ENCODE measurements around the gene COL27A1.

Gene COL27A1

DNA sequence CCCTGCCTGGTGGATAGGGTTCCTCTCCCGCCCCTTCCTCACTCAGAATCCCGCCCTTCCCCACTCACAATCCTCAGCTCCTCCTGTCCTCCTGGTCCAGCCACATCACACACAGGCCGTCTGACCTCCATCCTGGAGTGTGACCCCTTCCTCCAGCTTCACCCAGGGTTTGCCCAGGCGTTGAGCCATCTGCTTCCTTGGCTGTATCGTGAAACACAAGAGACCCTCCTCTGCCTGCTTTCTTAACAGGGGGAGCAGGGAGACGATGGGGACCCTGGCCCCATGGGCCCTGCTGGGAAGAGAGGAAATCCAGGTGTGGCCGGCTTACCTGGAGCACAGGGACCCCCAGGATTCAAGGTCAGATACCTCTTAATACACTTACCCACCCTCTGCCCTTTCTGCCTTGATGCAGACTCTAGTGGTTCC lies 135.2 kb downstream of the COL27A1 start:
- Histone ChIP-seq H3K27ac (ENCODE audit: low read depth, low read length) (no peak overlapping the region), H3K9ac (ENCODE audit: low read length) (no peak overlapping the region), H3K4me3 (ENCODE audit: low read depth, low read length) (no peak overlapping the region), H3K4ac (ENCODE audit: low read depth, low read length) (no peak overlapping the region), H3K14ac (ENCODE audit: low read length) (no peak overlapping the region), H3K18ac (ENCODE audit: low read length) (no peak overlapping the region), H3K23ac (ENCODE audit: low read length) (no peak overlapping the region), H4K91ac (ENCODE audit: low read depth, low read length) (peak overlapping the region; percentile 30), H2AFZ (ENCODE audit: insufficient read depth, low read length, poor library complexity) (no peak overlapping the region), H3K36me3 (ENCODE audit: control insufficient read depth in 1 of 2, insufficient read depth in 2 of 2, low read length in 2 of 2) (peaks cover 17 to 26% of the 10 kb centered on the region in 2 experiments), H2BK5ac (ENCODE audit: low read depth, low read length, poor library complexity) (no peak overlapping the region), H3K4me1 (ENCODE audit: control insufficient read depth in 1 of 2, insufficient read depth in 2 of 2, low read length in 2 of 2) (peaks cover 16% of the 10 kb centered on the region in 2 experiments), H3K9me3 (ENCODE audit: insufficient read depth, low read depth, low read length) (peaks cover 2% of the 10 kb centered on the region), H3K27me3 (ENCODE audit: insufficient read depth, low read length) (no peaks in the 10 kb centered on the region), H3K79me1 (ENCODE audit: low read length) (peaks cover 17% of the 10 kb centered on the region), H3K4me2 (ENCODE audit: low read length) (no peak overlapping the region), H2BK12ac (ENCODE audit: low read length) (peak overlapping the region; percentile 29), H4K12ac (ENCODE audit: low read depth, low read length) (no peak overlapping the region), H2BK120ac (ENCODE audit: insufficient read depth, low read length, poor library complexity) (no peak overlapping the region), H3K79me2 (ENCODE audit: control insufficient read depth, insufficient read depth, low read length, poor library complexity) (no peaks in the 10 kb centered on the region), H4K8ac (ENCODE audit: low read depth, low read length) (no peak overlapping the region), H2AK5ac (ENCODE audit: low read length) (no peak overlapping the region)
- no CpG with 5 or more reads among the region's 7 CpGs for WGBS (ENCODE audit: extremely low coverage, insufficient coverage, insufficient read length)
- no peak for DNase-seq

DNA sequence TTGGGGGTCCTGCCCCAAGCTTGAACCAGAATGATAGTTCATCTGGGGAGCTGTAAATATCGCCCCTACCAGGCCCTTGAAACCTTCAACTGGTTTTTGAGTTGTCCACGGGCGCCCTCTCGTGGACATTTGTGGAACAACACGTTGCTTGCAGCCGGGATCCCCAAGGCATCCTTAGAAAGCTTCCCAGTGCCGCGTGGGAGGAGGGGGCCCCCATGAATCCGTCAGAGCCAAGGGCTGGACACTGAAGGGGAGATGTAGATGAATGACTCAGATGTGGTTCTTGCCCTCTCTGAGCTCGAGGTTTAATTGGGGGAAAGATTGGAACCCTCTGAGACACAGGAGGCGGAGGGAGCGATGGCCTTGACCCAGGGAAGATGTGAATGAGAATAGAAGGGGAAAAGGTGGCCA lies 135.7 kb downstream of the COL27A1 start:
- H2BK5ac ChIP-seq (ENCODE audit: low read depth, low read length, poor library complexity), result no peak overlapping the region
- H3K4ac ChIP-seq (ENCODE audit: low read depth, low read length), result no peak overlapping the region
- no peak overlapping the region for H3K18ac ChIP-seq (ENCODE audit: low read length)
- no peak overlapping the region for H4K8ac ChIP-seq (ENCODE audit: low read depth, low read length)
- no peak overlapping the region for H3K27ac ChIP-seq (ENCODE audit: low read depth, low read length)
- H3K4me2 ChIP-seq (ENCODE audit: low read length), result no peak overlapping the region
- no peak overlapping the region for H3K14ac ChIP-seq (ENCODE audit: low read length)
- H3K23ac ChIP-seq (ENCODE audit: low read length), result no peak overlapping the region
- H3K36me3 ChIP-seq (ENCODE audit: control insufficient read depth in 1 of 2, insufficient read depth in 2 of 2, low read length in 2 of 2), result peaks cover 20 to 28% of the 10 kb centered on the region in 2 experiments
- DNase-seq, result peak; percentile 50 to 83
- H2BK120ac ChIP-seq (ENCODE audit: insufficient read depth, low read length, poor library complexity), result no peak overlapping the region
- no peaks in the 10 kb centered on the region for H3K27me3 ChIP-seq (ENCODE audit: insufficient read depth, low read length)
- H3K4me3 ChIP-seq (ENCODE audit: low read depth, low read length), result no peak overlapping the region
- H3K79me2 ChIP-seq (ENCODE audit: control insufficient read depth, insufficient read depth, low read length, poor library complexity), result no peaks in the 10 kb centered on the region
- H3K79me1 ChIP-seq (ENCODE audit: low read length), result peaks cover 17% of the 10 kb centered on the region
- H2BK12ac ChIP-seq (ENCODE audit: low read length), result no peak overlapping the region
- no peak overlapping the region for H3K9ac ChIP-seq (ENCODE audit: low read length)
- peaks cover 15 to 16% of the 10 kb centered on the region in 2 experiments for H3K4me1 ChIP-seq (ENCODE audit: control insufficient read depth in 1 of 2, insufficient read depth in 2 of 2, low read length in 2 of 2)
- no peak overlapping the region for H2AK5ac ChIP-seq (ENCODE audit: low read length)
- H2AFZ ChIP-seq (ENCODE audit: insufficient read depth, low read length, poor library complexity), result no peak overlapping the region
- H4K91ac ChIP-seq (ENCODE audit: low read depth, low read length), result no peak overlapping the region
- no CpG with 5 or more reads among the region's 12 CpGs for WGBS (ENCODE audit: extremely low coverage, insufficient coverage, insufficient read length)
- H4K12ac ChIP-seq (ENCODE audit: low read depth, low read length), result no peak overlapping the region
- H3K9me3 ChIP-seq (ENCODE audit: insufficient read depth, low read depth, low read length), result peaks cover 2% of the 10 kb centered on the region

DNA sequence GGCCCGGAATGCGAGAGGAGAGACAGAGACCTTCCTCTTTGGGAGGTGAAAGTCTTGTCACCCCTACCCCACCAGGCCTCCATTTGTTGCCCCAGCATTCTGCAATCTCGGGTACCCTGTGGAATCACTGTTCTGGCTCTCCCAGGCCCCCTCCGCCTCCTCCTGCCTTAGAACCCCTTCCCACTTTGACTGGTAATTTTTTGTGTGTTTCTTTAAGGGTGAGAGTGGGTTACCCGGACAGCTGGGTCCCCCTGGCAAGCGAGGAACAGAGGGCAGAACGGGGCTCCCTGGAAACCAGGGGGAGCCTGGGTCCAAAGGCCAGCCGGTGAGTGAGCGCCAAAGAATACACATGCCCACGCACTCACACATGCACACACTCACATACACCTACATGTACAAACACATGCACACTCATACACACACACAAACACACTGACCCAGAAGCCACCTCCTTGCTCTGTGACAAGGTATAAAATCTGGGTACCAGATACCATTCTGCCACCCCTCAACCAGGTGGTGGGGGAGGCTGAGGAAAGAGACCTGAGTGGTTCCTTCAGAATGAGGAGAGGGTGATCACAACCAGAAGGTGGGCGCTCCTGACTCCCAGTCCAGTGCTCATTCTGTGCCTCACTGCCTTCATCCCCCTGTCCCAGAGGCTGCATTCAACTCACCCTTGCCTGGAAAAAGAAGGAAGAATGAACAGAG lies 136.7 kb downstream of the COL27A1 start:
- H2BK5ac ChIP-seq (ENCODE audit: low read depth, low read length, poor library complexity), result no peak overlapping the region
- H4K91ac ChIP-seq (ENCODE audit: low read depth, low read length), result no peak overlapping the region
- H3K4me2 ChIP-seq (ENCODE audit: low read length), result no peak overlapping the region
- no peak overlapping the region for H3K14ac ChIP-seq (ENCODE audit: low read length)
- H3K4me3 ChIP-seq (ENCODE audit: low read depth, low read length), result no peak overlapping the region
- H3K27ac ChIP-seq (ENCODE audit: low read depth, low read length), result no peak overlapping the region
- H2BK120ac ChIP-seq (ENCODE audit: insufficient read depth, low read length, poor library complexity), result no peak overlapping the region
- H4K8ac ChIP-seq (ENCODE audit: low read depth, low read length), result no peak overlapping the region
- no peaks in the 10 kb centered on the region for H3K79me2 ChIP-seq (ENCODE audit: control insufficient read depth, insufficient read depth, low read length, poor library complexity)
- H3K23ac ChIP-seq (ENCODE audit: low read length), result no peak overlapping the region
- peaks cover 16% of the 10 kb centered on the region for H3K79me1 ChIP-seq (ENCODE audit: low read length)
- no peak overlapping the region for H3K18ac ChIP-seq (ENCODE audit: low read length)
- peaks cover 2% of the 10 kb centered on the region for H3K9me3 ChIP-seq (ENCODE audit: insufficient read depth, low read depth, low read length)
- H3K9ac ChIP-seq (ENCODE audit: low read length), result no peak overlapping the region
- no peak overlapping the region for H3K4ac ChIP-seq (ENCODE audit: low read depth, low read length)
- H4K12ac ChIP-seq (ENCODE audit: low read depth, low read length), result no peak overlapping the region
- peaks cover 20 to 24% of the 10 kb centered on the region in 2 experiments for H3K36me3 ChIP-seq (ENCODE audit: control insufficient read depth in 1 of 2, insufficient read depth in 2 of 2, low read length in 2 of 2)
- peaks cover 15 to 16% of the 10 kb centered on the region in 2 experiments for H3K4me1 ChIP-seq (ENCODE audit: control insufficient read depth in 1 of 2, insufficient read depth in 2 of 2, low read length in 2 of 2)
- WGBS (ENCODE audit: extremely low coverage, insufficient coverage, insufficient read length), result no CpG with 5 or more reads among the region's 11 CpGs
- H2AFZ ChIP-seq (ENCODE audit: insufficient read depth, low read length, poor library complexity), result no peak overlapping the region
- no peak overlapping the region for H2AK5ac ChIP-seq (ENCODE audit: low read length)
- no peaks in the 10 kb centered on the region for H3K27me3 ChIP-seq (ENCODE audit: insufficient read depth, low read length)
- H2BK12ac ChIP-seq (ENCODE audit: low read length), result no peak overlapping the region
- no peak for DNase-seq

DNA sequence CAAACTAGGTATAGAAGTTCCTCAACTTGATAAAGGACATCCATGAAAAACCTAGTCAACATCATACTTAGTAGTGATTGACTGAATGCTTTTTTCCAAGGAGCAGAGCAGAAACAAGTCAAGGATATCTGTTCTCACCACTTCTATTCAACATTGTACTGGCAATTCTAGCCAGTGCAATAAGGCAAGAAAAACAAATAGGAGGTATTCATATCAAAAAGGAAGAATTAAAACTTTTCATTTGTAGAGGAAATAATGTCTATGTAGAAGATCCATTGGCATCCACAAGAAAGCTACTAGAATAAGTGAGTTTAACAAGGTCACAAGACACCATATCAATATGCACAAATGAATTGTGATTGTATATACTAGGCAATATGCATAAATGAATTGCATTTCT lies 139.3 kb downstream of the COL27A1 start:
- no peak for DNase-seq

More for the DNA sequence above, 139.3 kb downstream of the COL27A1 start:
- H3K4ac ChIP-seq (ENCODE audit: low read depth, low read length), result no peak overlapping the region
- no peak overlapping the region for H3K14ac ChIP-seq (ENCODE audit: low read length)
- H3K4me1 ChIP-seq (ENCODE audit: control insufficient read depth in 1 of 2, insufficient read depth in 2 of 2, low read length in 2 of 2), result peaks cover 0 to 3% of the 10 kb centered on the region in 2 experiments
- H3K4me3 ChIP-seq (ENCODE audit: low read depth, low read length), result no peak overlapping the region
- no peak overlapping the region for H4K91ac ChIP-seq (ENCODE audit: low read depth, low read length)
- H3K18ac ChIP-seq (ENCODE audit: low read length), result no peak overlapping the region
- H3K9me3 ChIP-seq (ENCODE audit: insufficient read depth, low read depth, low read length), result peaks cover 2% of the 10 kb centered on the region
- no peak overlapping the region for H3K27ac ChIP-seq (ENCODE audit: low read depth, low read length)
- no peak overlapping the region for H2BK12ac ChIP-seq (ENCODE audit: low read length)
- H3K79me2 ChIP-seq (ENCODE audit: control insufficient read depth, insufficient read depth, low read length, poor library complexity), result no peaks in the 10 kb centered on the region
- H3K23ac ChIP-seq (ENCODE audit: low read length), result no peak overlapping the region
- no peak overlapping the region for H2BK5ac ChIP-seq (ENCODE audit: low read depth, low read length, poor library complexity)
- H2BK120ac ChIP-seq (ENCODE audit: insufficient read depth, low read length, poor library complexity), result no peak overlapping the region
- H3K27me3 ChIP-seq (ENCODE audit: insufficient read depth, low read length), result no peaks in the 10 kb centered on the region
- no peaks in the 10 kb centered on the region for H3K79me1 ChIP-seq (ENCODE audit: low read length)
- H3K4me2 ChIP-seq (ENCODE audit: low read length), result no peak overlapping the region
- no peak overlapping the region for H4K12ac ChIP-seq (ENCODE audit: low read depth, low read length)
- H4K8ac ChIP-seq (ENCODE audit: low read depth, low read length), result no peak overlapping the region
- peaks cover 25 to 27% of the 10 kb centered on the region in 2 experiments for H3K36me3 ChIP-seq (ENCODE audit: control insufficient read depth in 1 of 2, insufficient read depth in 2 of 2, low read length in 2 of 2)
- no peak overlapping the region for H3K9ac ChIP-seq (ENCODE audit: low read length)
- no peak overlapping the region for H2AFZ ChIP-seq (ENCODE audit: insufficient read depth, low read length, poor library complexity)
- no peak overlapping the region for H2AK5ac ChIP-seq (ENCODE audit: low read length)

Data from trophoblast cell (in vitro differentiated cells and primary cell).